Jurkat, Clone E6-1 (cell line): ENCODE results near the gene SFXN5.

ENCODE experiments used
- DNase-seq: peaks from one replicate; pipeline ENCODE4 v3.0.0-alpha.2; 2011; ENCODE audit warnings: low read depth, low spot score
- H3K4me3 ChIP-seq: 2 replicates; pipeline ENCODE4 v1.5.1; 2011; ENCODE audit warnings: mild to moderate bottlenecking, low read length, control low read depth, moderate library complexity

Gene SFXN5

DNA sequence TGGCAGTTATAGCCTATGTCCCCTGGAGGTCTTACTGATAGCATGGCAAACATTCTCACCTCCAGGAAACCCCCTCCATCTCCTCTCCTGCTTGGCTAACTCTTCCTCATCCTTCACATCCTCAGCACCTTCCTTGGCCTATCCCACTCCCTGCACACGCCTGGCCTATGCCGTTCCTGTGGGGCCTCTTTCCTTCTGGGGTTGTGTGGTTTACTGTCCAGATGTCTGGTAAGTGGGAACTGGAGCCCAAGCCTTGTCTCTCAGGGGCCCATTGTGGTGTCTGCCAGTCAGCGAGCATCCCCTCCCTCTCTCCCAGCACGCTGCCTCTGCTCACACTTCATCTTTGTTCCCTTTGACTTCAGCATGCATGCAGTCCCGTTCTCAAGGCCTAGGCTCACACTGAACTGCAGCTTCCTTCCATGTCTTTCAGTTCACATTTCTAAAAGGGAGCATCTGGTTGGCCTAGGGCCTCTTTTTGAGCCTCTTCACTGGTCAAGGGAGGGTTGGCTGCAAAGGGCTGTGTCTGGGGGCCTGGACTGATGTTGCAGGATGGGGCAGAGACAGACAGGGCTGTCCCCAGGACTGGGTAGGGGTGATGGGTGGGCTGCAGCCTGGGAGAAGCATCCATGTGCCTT, 171.2 kb downstream of the SFXN5 start:
- no peak for DNase-seq
- H3K4me3 ChIP-seq = no peak overlapping the region

DNA sequence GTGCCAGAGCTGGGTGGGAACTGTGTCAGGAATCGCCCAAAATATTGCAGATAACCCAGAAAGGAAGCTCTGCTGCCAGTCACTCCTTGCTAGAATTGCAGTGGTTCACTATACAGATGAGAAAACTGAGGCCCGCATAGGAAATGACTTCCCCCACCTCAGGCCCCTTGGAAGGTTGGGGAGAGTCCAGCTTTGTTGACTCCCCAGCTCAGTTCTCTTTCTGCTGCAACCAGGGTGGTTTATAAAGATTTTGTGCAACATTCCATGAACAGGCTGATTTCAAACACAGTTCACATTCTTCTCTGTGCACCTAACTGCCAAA, 173.0 kb downstream of the SFXN5 start:
- no peak overlapping the region for H3K4me3 ChIP-seq
- no peak for DNase-seq

DNA sequence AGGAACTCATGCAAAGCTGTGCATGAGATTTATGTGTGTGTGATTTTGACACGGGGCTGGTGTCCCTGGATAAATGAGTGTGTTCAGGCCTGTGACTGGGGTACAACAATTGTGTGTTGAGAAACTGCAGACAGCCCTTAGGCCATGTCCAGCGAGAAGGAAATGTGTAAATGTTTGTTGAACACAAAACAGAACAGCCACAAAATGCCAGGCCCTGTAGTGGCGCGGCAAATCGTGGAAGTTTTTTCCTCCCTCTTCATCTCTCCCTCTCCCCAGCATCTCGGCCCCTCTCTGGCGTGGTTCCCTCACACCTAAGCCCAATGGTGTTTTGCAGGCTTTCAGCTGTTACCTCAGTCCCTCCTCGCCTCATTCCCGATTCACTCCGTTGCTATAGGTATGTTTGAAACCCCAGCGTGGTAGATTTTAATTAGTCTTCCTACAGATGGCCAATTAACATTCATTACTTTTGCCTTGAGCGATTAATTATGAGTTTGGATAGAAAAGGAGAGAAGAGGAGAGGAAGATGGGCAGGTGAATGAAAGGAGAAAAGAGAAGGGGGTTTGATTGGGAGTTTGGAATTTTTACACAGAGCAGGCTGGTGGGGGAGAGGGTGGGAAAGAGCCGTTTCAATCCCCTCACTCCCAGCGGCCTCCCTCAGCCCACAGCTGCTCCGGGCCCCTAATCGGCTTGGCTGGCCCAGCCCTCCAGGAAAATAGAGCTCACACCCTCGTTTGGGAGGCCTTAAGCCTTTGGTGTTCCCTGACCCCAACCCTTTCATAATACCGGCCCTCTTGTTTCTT, 173.5 kb downstream of the SFXN5 start:
- no peak for DNase-seq
- no peak overlapping the region for H3K4me3 ChIP-seq

DNA sequence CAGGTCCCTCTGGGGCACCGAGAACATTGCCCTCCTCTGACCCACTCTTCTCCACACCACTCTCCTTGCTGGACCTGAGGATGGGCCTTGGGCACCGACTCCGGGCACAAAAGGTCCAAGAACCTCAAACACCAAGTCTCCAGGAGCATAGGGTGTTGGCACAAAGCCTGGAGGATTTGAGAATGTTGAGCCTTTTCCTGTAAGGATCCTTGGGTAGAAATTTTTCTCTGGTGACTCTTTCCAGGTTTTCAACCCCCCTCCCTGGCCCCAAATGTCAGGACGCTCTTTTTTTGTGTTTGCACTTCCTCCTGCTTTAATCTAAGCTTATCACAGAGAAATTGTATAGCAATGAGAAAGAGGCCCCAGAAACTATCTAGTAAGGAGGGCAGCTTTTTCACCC, 175.1 kb downstream of the SFXN5 start:
- DNase-seq = no peak
- no peak overlapping the region for H3K4me3 ChIP-seq

DNA sequence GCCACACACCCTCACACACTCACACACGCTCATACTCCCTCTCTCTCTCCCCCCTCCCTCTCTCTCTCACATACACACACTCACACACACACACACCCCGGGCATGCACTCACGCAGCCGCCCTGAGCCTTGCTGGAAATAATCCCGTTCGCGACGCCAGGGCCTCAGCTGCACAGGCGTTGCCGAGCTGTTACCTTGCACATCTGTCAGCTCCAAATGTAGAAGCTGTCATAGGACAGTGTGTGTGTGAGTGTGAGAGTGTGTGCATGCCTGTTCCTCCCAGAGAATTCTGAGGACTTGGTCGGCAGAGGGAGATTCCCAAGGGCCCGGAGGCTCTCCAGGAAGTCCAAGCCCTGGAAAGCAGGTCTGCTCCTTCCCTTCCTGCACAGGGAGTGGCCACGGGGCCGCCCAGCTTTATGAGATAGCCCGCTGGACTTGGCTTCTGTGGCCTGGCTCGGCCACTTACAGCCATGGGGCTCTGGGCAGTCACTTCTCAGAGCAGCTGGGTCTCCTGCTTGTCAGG, 175.7 kb downstream of the SFXN5 start:
- DNase-seq = no peak
- H3K4me3 ChIP-seq = no peak overlapping the region

DNA sequence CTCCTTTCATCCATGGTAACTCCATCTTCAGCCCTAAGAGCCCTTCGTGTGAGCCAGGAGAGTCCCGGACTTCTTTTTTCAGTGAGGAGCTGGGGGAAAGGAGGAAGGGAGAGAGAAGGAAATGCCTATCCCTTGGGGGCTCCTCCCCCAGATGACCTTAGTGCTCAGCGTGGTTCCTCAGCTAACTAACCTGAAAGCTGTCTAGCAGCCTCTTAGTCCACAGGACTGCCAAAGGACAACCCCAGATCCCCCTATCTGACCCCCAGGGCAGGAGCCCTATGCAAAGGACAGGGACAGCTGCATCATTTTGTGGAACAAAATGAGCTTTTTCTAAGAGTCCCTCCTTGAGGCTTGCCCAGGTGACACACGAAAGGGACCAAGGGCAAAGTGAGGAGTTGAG, 176.4 kb downstream of the SFXN5 start:
- no peak overlapping the region for H3K4me3 ChIP-seq
- no peak for DNase-seq

DNA sequence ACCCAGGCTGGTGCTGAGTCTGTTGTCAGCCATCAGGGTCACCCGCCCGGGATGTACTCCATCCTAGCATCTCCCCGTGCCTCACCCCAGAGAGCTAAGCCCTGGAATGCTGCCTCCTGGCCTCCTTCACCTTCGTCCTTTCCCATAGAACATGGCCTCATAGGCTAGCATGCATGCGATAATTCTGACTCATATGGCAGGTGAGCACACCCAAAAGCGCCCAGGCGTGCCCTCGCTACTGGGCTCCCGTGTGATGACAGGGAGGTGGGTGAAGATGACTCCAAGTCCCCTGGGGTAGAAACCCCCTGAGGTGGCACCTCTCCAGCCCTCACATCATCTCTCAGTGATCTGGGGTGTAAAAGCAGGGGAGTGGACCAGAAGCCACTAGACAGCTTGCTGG, 177.0 kb downstream of the SFXN5 start:
- no peak for DNase-seq
- no peak overlapping the region for H3K4me3 ChIP-seq

DNA sequence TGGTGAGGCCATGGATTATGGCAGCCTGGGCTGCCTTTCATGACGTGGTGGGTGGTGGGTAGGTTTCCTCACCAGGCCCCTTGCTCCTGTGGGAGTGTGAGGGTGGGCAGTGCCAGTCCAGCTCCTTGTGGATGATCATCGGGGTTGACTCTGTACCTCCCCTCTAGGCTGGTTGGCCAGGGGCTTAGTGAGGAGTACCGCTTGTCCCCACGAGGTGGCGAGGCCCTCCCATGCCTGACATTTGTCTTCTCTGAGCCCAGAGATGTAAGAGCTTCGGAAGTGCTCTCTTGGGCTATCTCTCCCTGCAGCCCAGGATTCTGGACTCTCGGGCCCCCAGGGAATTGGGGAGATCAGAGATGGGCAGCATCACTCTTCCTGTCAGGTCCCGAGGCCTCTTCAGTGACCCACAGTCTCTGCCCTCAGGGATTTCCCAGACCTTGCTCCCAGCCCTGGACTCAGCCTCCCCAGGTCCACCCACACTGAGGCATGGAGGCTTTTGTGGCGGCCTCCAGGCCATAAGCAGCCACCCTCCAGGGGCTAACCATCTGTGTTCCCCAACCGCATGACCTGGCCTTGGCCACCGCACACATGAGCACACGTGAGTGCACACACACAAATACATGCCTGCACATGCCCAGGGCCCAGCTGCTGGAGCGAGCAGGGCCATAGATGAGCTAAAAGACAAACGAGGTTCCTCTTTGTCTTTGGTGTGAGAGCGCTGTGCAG, 177.8 kb downstream of the SFXN5 start:
- DNase-seq = peak; percentile 50
- no peak overlapping the region for H3K4me3 ChIP-seq

DNA sequence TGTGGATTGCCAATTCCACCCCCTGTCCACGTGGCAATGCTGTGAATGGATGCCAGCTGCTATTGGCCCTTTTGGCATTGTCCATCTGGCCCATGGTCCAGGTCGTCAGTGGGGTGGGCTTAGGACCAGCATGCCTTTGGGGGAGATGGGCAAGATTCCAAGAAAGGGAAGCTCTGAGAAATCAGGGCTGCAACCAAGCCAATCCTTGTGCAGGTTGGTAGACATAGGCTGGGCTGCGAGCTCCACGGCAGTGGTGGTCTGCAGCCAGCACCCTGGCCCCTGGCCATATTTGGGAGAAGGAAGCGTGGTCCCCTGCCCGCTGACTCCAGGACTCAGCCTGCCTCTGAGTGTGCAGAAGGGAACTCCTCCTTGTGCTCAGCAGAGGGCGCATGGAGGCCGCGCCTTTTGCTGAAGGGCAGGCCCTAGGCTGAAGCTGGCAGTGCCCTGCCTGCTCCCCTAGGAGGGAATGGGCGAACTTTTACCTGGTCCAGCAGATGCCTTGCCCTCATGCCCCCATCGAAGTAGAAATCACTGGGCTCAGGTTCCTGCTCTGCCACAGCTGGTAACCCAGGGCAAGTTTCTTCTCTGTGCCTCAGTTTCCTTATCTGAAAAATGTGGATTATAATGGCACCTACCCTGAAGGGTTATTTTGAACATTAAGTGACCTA, 178.9 kb downstream of the SFXN5 start:
- H3K4me3 ChIP-seq = no peak overlapping the region
- DNase-seq = peak; percentile 39
